ENCODE results near the gene CNN1. TPM values are rescaled to one million over a fixed set of nuclear protein-coding genes. Genes with fewer than 3 reads are reported as not detected.

Gene CNN1
- total and polyA plus RNA-seq, 7 donors: 1.9 to 11.9 (median 5.7) TPM

- Histone ChIP-seq H3K36me3 (ENCODE audit: insufficient read depth in 1 of 2, low read depth in 1 of 2) (peaks cover 6 to 93% of the 10 kb centered on the region in 2 donors), H3K27me3 (ENCODE audit: insufficient read depth in 3 of 3, low read length in 2 of 3) (no peaks in the 10 kb centered on the region), H3K4me3 (no peak overlapping the region), H3K27ac (no peak overlapping the region), H3K4me1 (no peaks in the 10 kb centered on the region), H3K9me3 (no peaks in the 10 kb centered on the region)
- WGBS, 3 donors: 93 to 95% (median 93%) methylated on average over 9 of the region's 9 CpGs
- intact Hi-C loops (cut with DNase I): no loop called here
- ATAC-seq (no peak), DNase-seq (no peak)
- TF ChIP-seq CTCF (IDR thresholded peaks at IDR 0.05): no peak
Observed at GRCh38 chr19:11519138-11519537, 19.5 kb upstream of the CNN1 start.

GRCh38 chr19:11528551-11529341, 9.9 kb upstream of the CNN1 start, which contains the start of gene ECSIT:
Gene ECSIT (minus strand): TSS chr19:11529134. CDS start chr19:11519170, 9,964 bp downstream.
- H3K9me3 ChIP-seq: no peaks in the 10 kb centered on the region
- intact Hi-C loops (cut with DNase I): no loop called here
- peaks cover 14% of the 10 kb centered on the region for H3K4me1 ChIP-seq
- H3K27ac ChIP-seq: peak within 1 kb of the TSS; percentile 90
- DNase-seq (peak; percentile 98 to 99), ATAC-seq (peak; percentile 97 to 99 (median 98))
- H3K36me3 ChIP-seq (ENCODE audit: insufficient read depth in 1 of 2, low read depth in 1 of 2): peaks cover 4 to 26% of the 10 kb centered on the region in 2 donors
- WGBS, 3 donors: 0% methylated on average over 43 to 47 of the region's 47 CpGs
- peak within 1 kb of the TSS; percentile 76 for H3K4me3 ChIP-seq
- no peaks in the 10 kb centered on the region for H3K27me3 ChIP-seq (ENCODE audit: insufficient read depth in 3 of 3, low read length in 2 of 3)
- no peak for TF ChIP-seq CTCF (IDR thresholded peaks at IDR 0.05)

- Histone ChIP-seq H3K4me3 (no peak overlapping the region), H3K27ac (no peak overlapping the region), H3K27me3 (ENCODE audit: insufficient read depth in 3 of 3, low read length in 2 of 3) (no peaks in the 10 kb centered on the region), H3K36me3 (ENCODE audit: insufficient read depth in 1 of 2, low read depth in 1 of 2) (peaks cover 2 to 11% of the 10 kb centered on the region in 2 donors), H3K9me3 (no peaks in the 10 kb centered on the region), H3K4me1 (peaks cover 14% of the 10 kb centered on the region)
- TF ChIP-seq CTCF (IDR thresholded peaks at IDR 0.05): peak; percentile 17
- ATAC-seq (peak; percentile 33 to 64 (median 48)), DNase-seq (peak; percentile 70 to 86)
- WGBS, 3 donors: 22 to 26% (median 25%) methylated on average over 9 of the region's 9 CpGs
- intact Hi-C loops (cut with DNase I): no loop called here
Observed at GRCh38 chr19:11530432-11530831, 8.2 kb upstream of the CNN1 start.

GRCh38 chr19:11534538-11534937, 4.1 kb upstream of the CNN1 start:
- 90 to 93% (median 92%) methylated on average over 1 of the region's 1 CpG for WGBS, 3 donors
- ATAC-seq (no peak), DNase-seq (no peak)
- Histone ChIP-seq H3K9me3 (no peaks in the 10 kb centered on the region), H3K27ac (peak overlapping the region; percentile 85), H3K36me3 (ENCODE audit: insufficient read depth in 1 of 2, low read depth in 1 of 2) (no peaks in the 10 kb centered on the region), H3K4me1 (no peaks in the 10 kb centered on the region), H3K27me3 (ENCODE audit: insufficient read depth in 3 of 3, low read length in 2 of 3) (no peaks in the 10 kb centered on the region), H3K4me3 (no peak overlapping the region)
- TF ChIP-seq CTCF (IDR thresholded peaks at IDR 0.05): no peak
- intact Hi-C loops (cut with DNase I): no loop called here

Measured in psoas muscle (tissue), 8 donors.